ENCODE data around the gene TOGARAM2.
A peak's percentile ranks its signal among the peaks of the same experiment; 100 is the strongest.

The TOGARAM2 gene

GRCh38 chr2:28956890-28957289, 24.2 kb upstream of the TOGARAM2 start:
- no peak overlapping the region for H2AFZ ChIP-seq (ENCODE audit: insufficient read depth, low read length, poor library complexity)
- no peak overlapping the region for H3K4me3 ChIP-seq (ENCODE audit: low read depth, low read length)
- no peak overlapping the region for H3K9ac ChIP-seq (ENCODE audit: low read length)
- peak in 1 of 2 donors; percentile 31 for DNase-seq
- no peak overlapping the region for H2BK120ac ChIP-seq (ENCODE audit: insufficient read depth, low read length, poor library complexity)
- H2AK5ac ChIP-seq (ENCODE audit: low read length) = no peak overlapping the region
- H4K8ac ChIP-seq (ENCODE audit: low read depth, low read length) = no peak overlapping the region
- no peaks in the 10 kb centered on the region for H3K79me1 ChIP-seq (ENCODE audit: low read length)
- no peaks in the 10 kb centered on the region for H3K9me3 ChIP-seq (ENCODE audit: insufficient read depth, low read depth, low read length)
- no peak overlapping the region for H3K27ac ChIP-seq (ENCODE audit: low read depth, low read length)
- H2BK5ac ChIP-seq (ENCODE audit: low read depth, low read length, poor library complexity) = no peak overlapping the region
- H3K4me2 ChIP-seq (ENCODE audit: low read length) = no peak overlapping the region
- no peaks in the 10 kb centered on the region for H3K27me3 ChIP-seq (ENCODE audit: insufficient read depth, low read length)
- H2BK12ac ChIP-seq (ENCODE audit: low read length) = no peak overlapping the region
- no peak overlapping the region for H3K14ac ChIP-seq (ENCODE audit: low read length)
- no peak overlapping the region for H3K4ac ChIP-seq (ENCODE audit: low read depth, low read length)
- H3K23ac ChIP-seq (ENCODE audit: low read length) = no peak overlapping the region
- no CpG with 5 or more reads among the region's 15 CpGs for WGBS (ENCODE audit: extremely low coverage, insufficient coverage, insufficient read length)
- no peak overlapping the region for H4K12ac ChIP-seq (ENCODE audit: low read depth, low read length)
- no peaks in the 10 kb centered on the region for H3K36me3 ChIP-seq (ENCODE audit: control insufficient read depth in 1 of 2, insufficient read depth in 2 of 2, low read length in 2 of 2)
- no peak overlapping the region for H4K91ac ChIP-seq (ENCODE audit: low read depth, low read length)
- no peaks in the 10 kb centered on the region for H3K4me1 ChIP-seq (ENCODE audit: control insufficient read depth in 1 of 2, insufficient read depth in 2 of 2, low read length in 2 of 2)
- H3K18ac ChIP-seq (ENCODE audit: low read length) = no peak overlapping the region
- no peaks in the 10 kb centered on the region for H3K79me2 ChIP-seq (ENCODE audit: control insufficient read depth, insufficient read depth, low read length, poor library complexity)

GRCh38 chr2:28958689-28959088, 22.4 kb upstream of the TOGARAM2 start:
- H3K4me3 ChIP-seq (ENCODE audit: low read depth, low read length) = no peak overlapping the region
- DNase-seq = peak; percentile 61 to 94
- no peak overlapping the region for H3K9ac ChIP-seq (ENCODE audit: low read length)
- H2BK12ac ChIP-seq (ENCODE audit: low read length) = no peak overlapping the region
- no peaks in the 10 kb centered on the region for H3K36me3 ChIP-seq (ENCODE audit: control insufficient read depth in 1 of 2, insufficient read depth in 2 of 2, low read length in 2 of 2)
- H3K4me1 ChIP-seq (ENCODE audit: control insufficient read depth in 1 of 2, insufficient read depth in 2 of 2, low read length in 2 of 2) = no peaks in the 10 kb centered on the region
- no CpG with 5 or more reads among the region's 9 CpGs for WGBS (ENCODE audit: extremely low coverage, insufficient coverage, insufficient read length)
- H3K14ac ChIP-seq (ENCODE audit: low read length) = no peak overlapping the region
- no peak overlapping the region for H4K91ac ChIP-seq (ENCODE audit: low read depth, low read length)
- H4K12ac ChIP-seq (ENCODE audit: low read depth, low read length) = no peak overlapping the region
- no peak overlapping the region for H3K27ac ChIP-seq (ENCODE audit: low read depth, low read length)
- H3K18ac ChIP-seq (ENCODE audit: low read length) = no peak overlapping the region
- H2BK120ac ChIP-seq (ENCODE audit: insufficient read depth, low read length, poor library complexity) = no peak overlapping the region
- no peak overlapping the region for H2AFZ ChIP-seq (ENCODE audit: insufficient read depth, low read length, poor library complexity)
- H3K27me3 ChIP-seq (ENCODE audit: insufficient read depth, low read length) = no peaks in the 10 kb centered on the region
- no peaks in the 10 kb centered on the region for H3K79me1 ChIP-seq (ENCODE audit: low read length)
- H2AK5ac ChIP-seq (ENCODE audit: low read length) = no peak overlapping the region
- no peak overlapping the region for H3K4ac ChIP-seq (ENCODE audit: low read depth, low read length)
- H3K9me3 ChIP-seq (ENCODE audit: insufficient read depth, low read depth, low read length) = no peaks in the 10 kb centered on the region
- no peak overlapping the region for H4K8ac ChIP-seq (ENCODE audit: low read depth, low read length)
- no peaks in the 10 kb centered on the region for H3K79me2 ChIP-seq (ENCODE audit: control insufficient read depth, insufficient read depth, low read length, poor library complexity)
- H3K23ac ChIP-seq (ENCODE audit: low read length) = no peak overlapping the region
- no peak overlapping the region for H3K4me2 ChIP-seq (ENCODE audit: low read length)
- H2BK5ac ChIP-seq (ENCODE audit: low read depth, low read length, poor library complexity) = no peak overlapping the region

- Histone ChIP-seq H4K12ac (ENCODE audit: low read depth, low read length) (no peak overlapping the region), H3K23ac (ENCODE audit: low read length) (no peak overlapping the region), H3K4me1 (ENCODE audit: control insufficient read depth in 1 of 2, insufficient read depth in 2 of 2, low read length in 2 of 2) (no peaks in the 10 kb centered on the region), H3K18ac (ENCODE audit: low read length) (no peak overlapping the region), H2BK12ac (ENCODE audit: low read length) (no peak overlapping the region), H3K4ac (ENCODE audit: low read depth, low read length) (no peak overlapping the region), H3K27me3 (ENCODE audit: insufficient read depth, low read length) (no peaks in the 10 kb centered on the region), H2BK120ac (ENCODE audit: insufficient read depth, low read length, poor library complexity) (no peak overlapping the region), H2AFZ (ENCODE audit: insufficient read depth, low read length, poor library complexity) (no peak overlapping the region), H3K79me1 (ENCODE audit: low read length) (no peaks in the 10 kb centered on the region), H3K36me3 (ENCODE audit: control insufficient read depth in 1 of 2, insufficient read depth in 2 of 2, low read length in 2 of 2) (no peaks in the 10 kb centered on the region), H2BK5ac (ENCODE audit: low read depth, low read length, poor library complexity) (no peak overlapping the region), H3K14ac (ENCODE audit: low read length) (no peak overlapping the region), H4K91ac (ENCODE audit: low read depth, low read length) (no peak overlapping the region), H3K9ac (ENCODE audit: low read length) (no peak overlapping the region), H3K4me3 (ENCODE audit: low read depth, low read length) (no peak overlapping the region), H3K27ac (ENCODE audit: low read depth, low read length) (no peak overlapping the region), H2AK5ac (ENCODE audit: low read length) (no peak overlapping the region), H3K79me2 (ENCODE audit: control insufficient read depth, insufficient read depth, low read length, poor library complexity) (no peaks in the 10 kb centered on the region), H3K9me3 (ENCODE audit: insufficient read depth, low read depth, low read length) (no peaks in the 10 kb centered on the region), H3K4me2 (ENCODE audit: low read length) (no peak overlapping the region), H4K8ac (ENCODE audit: low read depth, low read length) (no peak overlapping the region)
- WGBS (ENCODE audit: extremely low coverage, insufficient coverage, insufficient read length) = no CpG with 5 or more reads among the region's 5 CpGs
- DNase-seq = no peak
Observed at GRCh38 chr2:28960401-28960800, 20.7 kb upstream of the TOGARAM2 start.

GRCh38 chr2:28962505-28962904, 18.6 kb upstream of the TOGARAM2 start:
- Histone ChIP-seq H4K12ac (ENCODE audit: low read depth, low read length) (no peak overlapping the region), H3K4me3 (ENCODE audit: low read depth, low read length) (no peak overlapping the region), H3K4me1 (ENCODE audit: control insufficient read depth in 1 of 2, insufficient read depth in 2 of 2, low read length in 2 of 2) (no peaks in the 10 kb centered on the region), H3K79me2 (ENCODE audit: control insufficient read depth, insufficient read depth, low read length, poor library complexity) (no peaks in the 10 kb centered on the region), H3K9ac (ENCODE audit: low read length) (no peak overlapping the region), H4K8ac (ENCODE audit: low read depth, low read length) (no peak overlapping the region), H3K36me3 (ENCODE audit: control insufficient read depth in 1 of 2, insufficient read depth in 2 of 2, low read length in 2 of 2) (no peaks in the 10 kb centered on the region), H2BK5ac (ENCODE audit: low read depth, low read length, poor library complexity) (no peak overlapping the region), H2AK5ac (ENCODE audit: low read length) (no peak overlapping the region), H3K4me2 (ENCODE audit: low read length) (no peak overlapping the region), H3K23ac (ENCODE audit: low read length) (no peak overlapping the region), H3K9me3 (ENCODE audit: insufficient read depth, low read depth, low read length) (no peaks in the 10 kb centered on the region), H3K14ac (ENCODE audit: low read length) (no peak overlapping the region), H2AFZ (ENCODE audit: insufficient read depth, low read length, poor library complexity) (no peak overlapping the region), H3K27ac (ENCODE audit: low read depth, low read length) (no peak overlapping the region), H2BK120ac (ENCODE audit: insufficient read depth, low read length, poor library complexity) (no peak overlapping the region), H3K79me1 (ENCODE audit: low read length) (no peaks in the 10 kb centered on the region), H3K4ac (ENCODE audit: low read depth, low read length) (no peak overlapping the region), H2BK12ac (ENCODE audit: low read length) (no peak overlapping the region), H3K27me3 (ENCODE audit: insufficient read depth, low read length) (no peaks in the 10 kb centered on the region), H4K91ac (ENCODE audit: low read depth, low read length) (no peak overlapping the region), H3K18ac (ENCODE audit: low read length) (no peak overlapping the region)
- DNase-seq = no peak
- WGBS (ENCODE audit: extremely low coverage, insufficient coverage, insufficient read length) = no CpG with 5 or more reads among the region's 1 CpG
